MG63 (cell line): ENCODE results near the gene PTPRA. TPM values are rescaled to one million over a fixed set of nuclear protein-coding genes. Genes with fewer than 3 reads are reported as not detected.
A peak's percentile ranks its signal among the peaks of the same experiment; 100 is the strongest.

Experiments
- DNase-seq: peaks from one replicate; pipeline ENCODE4 v3.0.0-alpha.2; 2020
- H3K27me3 ChIP-seq: fragments of 250-450 bp; sonication (Bioruptor Pico); 2 replicates; pipeline ENCODE4 v1.5.1; 2020; ENCODE audit warnings: mild to moderate bottlenecking, moderate library complexity
- H3K36me3 ChIP-seq: fragments of 250-450 bp; sonication (Bioruptor Pico); 2 replicates; pipeline ENCODE4 v1.5.1; 2020; ENCODE audit warnings: mild to moderate bottlenecking, moderate library complexity
- H3K4me3 ChIP-seq: fragments of 250-450 bp; sonication (Bioruptor Pico); 2 replicates; pipeline ENCODE4 v1.5.1; 2020; ENCODE audit warnings: mild to moderate bottlenecking, moderate library complexity
- H3K9me3 ChIP-seq: fragments of 250-450 bp; sonication (Bioruptor Pico); 2 replicates; pipeline ENCODE4 v1.5.1; 2020; ENCODE audit warnings: mild to moderate bottlenecking, moderate library complexity
- total RNA-seq: library from RNA; depleted of rRNA; stranded (reverse); fragments of >200 nt; shearing (Covaris generic); gene quantifications from 2 replicates; pipeline ENCODE4 v1.2.3, GENCODE V29; 2014; ENCODE audit warnings: low replicate concordance

PTPRA gene
- total RNA-seq, 1 experiment from 2014 or later, result 8.8 TPM

DNA sequence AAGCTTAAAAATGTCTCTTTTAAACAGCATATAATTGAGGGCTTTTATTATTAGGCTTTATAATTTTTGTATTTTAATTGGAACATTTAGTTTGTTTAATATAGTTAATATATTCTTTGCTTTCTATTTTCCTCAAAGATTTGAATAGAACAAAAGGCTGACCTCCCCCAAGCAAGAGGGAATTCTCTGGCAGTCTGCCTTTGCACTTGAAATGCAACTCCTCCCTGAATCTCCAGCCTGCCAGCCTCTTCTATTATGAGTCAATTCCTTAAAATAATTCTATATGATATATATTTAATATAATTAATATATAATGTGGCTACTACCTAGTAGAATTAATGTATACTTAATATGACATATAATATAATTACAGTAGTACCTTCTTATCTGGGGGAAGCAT, 69.2 kb downstream of the PTPRA start:
- peak; percentile 19 for DNase-seq

DNA sequence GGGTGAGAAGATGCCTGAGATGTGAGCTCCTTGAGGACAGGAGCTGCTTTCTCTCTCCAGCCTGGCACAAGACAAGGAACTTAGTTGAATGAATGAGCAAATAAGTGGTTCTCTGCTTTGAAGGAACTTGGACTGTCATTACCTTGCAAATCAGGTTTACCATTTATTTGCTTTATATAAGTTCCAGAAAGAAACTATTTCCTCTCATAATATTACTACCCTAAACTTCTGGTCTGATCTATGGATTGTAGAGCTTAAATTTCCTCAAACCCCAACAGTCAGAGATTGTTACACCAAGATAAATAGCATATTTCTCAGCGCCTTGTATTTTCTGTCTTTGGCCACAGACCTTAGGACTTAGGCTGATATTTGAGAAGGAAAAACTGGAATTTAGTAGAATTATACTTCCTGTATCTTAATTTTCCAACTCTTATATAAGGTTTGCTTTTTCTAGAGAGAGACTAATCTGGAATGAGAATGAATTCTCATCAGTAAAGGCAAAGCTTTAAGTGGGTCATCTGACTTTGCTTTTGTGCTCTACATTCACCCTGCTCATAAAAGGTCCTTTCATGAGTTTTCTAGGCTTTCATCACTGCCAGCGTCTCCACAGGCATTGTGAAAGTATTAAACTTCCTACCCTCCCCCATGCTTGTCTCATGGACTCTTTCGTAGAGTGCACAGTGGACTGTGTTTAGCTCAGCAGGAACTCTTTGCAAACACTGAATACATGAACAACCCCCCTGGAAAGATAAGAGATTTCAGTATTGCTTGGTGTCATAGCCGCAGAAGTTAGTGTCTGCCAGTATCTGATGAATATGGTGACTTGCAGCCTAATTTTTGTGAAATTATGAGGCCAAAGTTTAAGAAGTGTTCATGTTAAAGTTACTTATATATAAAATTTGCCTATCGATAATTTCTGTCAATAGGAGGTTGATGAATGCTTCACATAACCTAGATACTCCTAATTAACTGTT, 74.0 kb downstream of the PTPRA start:
- H3K27me3 ChIP-seq, result no peaks in the 10 kb centered on the region
- H3K9me3 ChIP-seq, result no peaks in the 10 kb centered on the region
- no peaks in the 10 kb centered on the region for H3K36me3 ChIP-seq
- DNase-seq, result no peak
- no peak overlapping the region for H3K4me3 ChIP-seq

More for the DNA sequence above, 69.2 kb downstream of the PTPRA start:
- H3K9me3 ChIP-seq, result no peaks in the 10 kb centered on the region
- no peaks in the 10 kb centered on the region for H3K27me3 ChIP-seq
- H3K4me3 ChIP-seq, result no peak overlapping the region
- H3K36me3 ChIP-seq, result no peaks in the 10 kb centered on the region

DNA sequence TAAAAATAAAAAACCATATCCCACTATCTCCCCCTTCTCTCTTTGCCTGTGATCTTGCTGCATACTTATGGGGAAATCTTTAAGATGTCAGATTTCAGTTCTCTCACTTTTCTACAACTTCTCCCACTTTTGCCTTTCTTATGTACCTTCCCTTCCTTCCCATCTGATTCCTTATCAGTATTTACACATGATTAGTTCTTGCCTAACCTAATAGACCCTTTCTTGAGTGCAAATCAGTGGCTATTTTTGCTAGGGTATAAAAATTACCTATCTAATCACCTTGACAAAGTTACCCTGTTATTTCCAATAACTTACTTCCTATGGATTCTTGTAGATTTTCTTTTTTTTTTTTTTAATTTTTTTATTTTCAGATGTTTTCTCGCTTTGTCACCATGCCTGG, 75.7 kb downstream of the PTPRA start:
- no peak for DNase-seq
- H3K36me3 ChIP-seq, result no peaks in the 10 kb centered on the region
- no peaks in the 10 kb centered on the region for H3K9me3 ChIP-seq
- H3K27me3 ChIP-seq, result no peaks in the 10 kb centered on the region
- no peak overlapping the region for H3K4me3 ChIP-seq

DNA sequence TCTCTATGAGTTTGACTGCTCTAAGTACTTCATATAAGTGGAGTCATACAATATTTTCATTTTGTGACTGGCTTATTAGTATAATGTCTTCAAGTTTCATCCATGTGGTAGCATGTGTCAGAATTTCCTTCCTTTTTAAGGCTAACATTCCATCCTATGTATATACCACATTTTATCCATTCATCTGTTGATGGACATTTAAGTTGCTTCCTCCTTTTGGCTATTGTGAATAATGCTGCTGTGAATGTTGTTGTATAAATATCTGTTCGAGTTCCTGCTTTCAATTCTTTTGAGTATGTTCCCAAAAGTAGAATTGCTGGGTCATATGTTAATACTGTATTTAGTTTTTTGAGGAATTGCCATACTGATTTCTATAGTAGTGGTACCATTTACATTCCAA, 79.5 kb downstream of the PTPRA start:
- Histone ChIP-seq H3K4me3 (no peak overlapping the region), H3K36me3 (no peaks in the 10 kb centered on the region), H3K27me3 (no peaks in the 10 kb centered on the region), H3K9me3 (no peaks in the 10 kb centered on the region)
- DNase-seq, result no peak

DNA sequence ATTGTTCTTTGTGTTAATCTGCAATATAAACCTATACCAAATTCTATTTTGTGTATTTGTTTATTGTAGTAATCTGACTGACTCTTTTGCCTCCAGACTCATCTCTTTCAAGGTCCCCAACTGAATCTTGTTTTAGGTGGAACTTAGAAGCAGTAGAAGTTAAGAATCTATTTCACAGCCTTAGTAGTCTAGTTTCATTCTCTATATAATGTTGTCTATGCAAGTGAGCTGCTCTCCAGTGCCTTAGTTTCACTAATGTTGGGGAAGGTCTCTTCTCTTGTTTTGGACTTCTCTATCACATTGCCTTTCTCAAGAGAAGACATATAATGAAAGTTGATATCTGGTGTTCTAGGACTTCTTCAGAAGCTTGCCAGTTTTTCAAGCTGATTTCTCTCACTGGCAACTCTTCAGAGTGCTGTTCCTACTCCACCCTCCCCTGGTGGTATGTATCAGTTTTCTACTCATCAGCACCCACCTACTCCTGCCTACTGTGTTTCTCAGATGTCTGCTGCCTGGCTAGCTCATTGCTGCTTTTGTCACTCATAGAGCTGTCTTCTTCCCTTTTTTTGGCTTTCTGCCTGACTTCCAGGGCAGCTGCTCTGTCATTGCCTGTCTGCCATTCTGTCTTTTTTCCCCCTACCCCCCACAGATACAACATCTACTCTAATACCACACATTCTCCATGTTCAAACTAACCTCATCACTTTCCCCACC, 82.1 kb downstream of the PTPRA start:
- no peak for DNase-seq
- H3K4me3 ChIP-seq, result no peak overlapping the region
- no peaks in the 10 kb centered on the region for H3K27me3 ChIP-seq
- no peaks in the 10 kb centered on the region for H3K36me3 ChIP-seq
- H3K9me3 ChIP-seq, result no peaks in the 10 kb centered on the region

DNA sequence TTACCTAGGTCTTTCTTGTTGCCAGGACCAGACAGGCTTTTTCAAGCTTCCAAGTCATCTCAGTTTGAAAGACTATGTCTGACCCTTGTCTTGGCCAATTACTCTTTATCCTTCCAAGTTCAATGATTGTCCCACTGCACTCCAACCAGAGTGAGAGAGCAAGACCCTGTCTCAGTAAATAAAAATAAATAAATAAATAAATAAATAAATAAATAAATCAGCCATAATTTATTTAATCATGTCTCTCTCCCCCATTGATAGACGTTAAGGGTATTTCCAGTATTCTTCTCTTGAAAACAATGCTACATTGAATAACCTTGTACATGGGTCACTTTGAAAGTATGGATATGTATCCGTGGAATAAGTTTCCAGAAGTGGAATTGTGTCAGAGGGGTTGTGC, 83.2 kb downstream of the PTPRA start:
- no peaks in the 10 kb centered on the region for H3K9me3 ChIP-seq
- no peak overlapping the region for H3K4me3 ChIP-seq
- no peaks in the 10 kb centered on the region for H3K36me3 ChIP-seq
- H3K27me3 ChIP-seq, result no peaks in the 10 kb centered on the region
- no peak for DNase-seq

DNA sequence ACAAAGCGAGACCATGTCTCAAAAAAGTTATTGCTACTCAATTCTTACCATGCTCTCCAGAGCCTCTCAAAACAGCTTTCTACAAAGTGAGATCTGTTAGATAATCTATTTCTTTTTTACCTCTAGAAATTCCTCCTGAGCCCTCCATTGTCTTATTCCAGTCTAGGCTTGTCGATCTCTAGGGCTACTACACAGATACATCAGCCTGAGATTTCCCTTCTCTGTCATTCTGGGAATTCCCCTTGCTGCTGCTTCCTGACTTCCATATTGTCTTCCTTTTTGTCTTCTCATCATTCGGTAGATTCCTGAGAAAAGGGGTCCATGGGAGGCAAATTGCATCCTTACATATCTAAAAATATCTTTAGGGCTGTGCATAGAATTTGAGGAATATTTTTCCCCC, 94.6 kb downstream of the PTPRA start:
- no peak overlapping the region for H3K4me3 ChIP-seq
- H3K9me3 ChIP-seq, result no peaks in the 10 kb centered on the region
- no peaks in the 10 kb centered on the region for H3K27me3 ChIP-seq
- H3K36me3 ChIP-seq, result no peaks in the 10 kb centered on the region; the same call in 1 of the 2 replicates
- no peak for DNase-seq

DNA sequence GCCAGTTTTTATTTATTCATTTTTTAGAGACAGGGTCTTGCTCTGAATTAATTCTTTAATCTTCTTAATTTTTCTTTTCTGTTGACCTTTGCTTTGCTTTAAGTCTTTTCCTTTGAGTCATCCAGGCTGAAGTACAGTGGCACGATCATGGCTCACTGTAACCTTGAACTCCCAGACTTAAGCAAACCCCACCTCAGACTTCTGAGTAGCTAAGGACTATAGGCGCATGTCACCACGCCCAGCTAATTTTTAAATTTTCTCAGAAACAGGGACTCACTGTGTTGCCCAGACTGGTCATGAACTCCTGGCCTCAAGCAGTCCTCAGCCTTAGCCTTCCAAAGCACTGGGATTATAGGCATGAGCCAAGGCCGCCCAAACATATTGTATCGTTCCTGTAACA, 98.8 kb downstream of the PTPRA start:
- DNase-seq, result no peak
- Histone ChIP-seq H3K4me3 (no peak overlapping the region), H3K36me3 (no peaks in the 10 kb centered on the region), H3K27me3 (no peaks in the 10 kb centered on the region), H3K9me3 (no peaks in the 10 kb centered on the region)

DNA sequence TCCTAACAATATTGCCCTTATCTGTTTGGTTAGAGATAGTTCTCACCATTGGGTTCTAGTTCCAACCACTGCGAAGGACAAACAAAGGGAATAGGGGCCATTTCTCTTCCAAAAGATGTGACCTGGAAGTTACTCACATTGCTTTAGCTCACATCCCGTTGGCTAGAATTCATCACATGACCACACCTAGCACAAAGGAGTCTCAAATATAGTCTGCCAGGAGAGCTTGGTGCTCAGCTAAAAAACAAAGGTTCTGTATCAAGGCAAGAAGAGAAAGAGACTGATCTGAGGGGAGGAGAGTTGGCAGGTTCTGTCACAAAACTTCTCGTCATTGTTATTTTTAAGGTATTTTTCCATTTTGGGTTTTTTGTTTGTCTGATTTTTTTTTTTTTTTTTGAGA, 100.3 kb downstream of the PTPRA start:
- Histone ChIP-seq H3K36me3 (no peaks in the 10 kb centered on the region), H3K27me3 (no peaks in the 10 kb centered on the region), H3K9me3 (no peaks in the 10 kb centered on the region), H3K4me3 (no peak overlapping the region)
- DNase-seq, result no peak

DNA sequence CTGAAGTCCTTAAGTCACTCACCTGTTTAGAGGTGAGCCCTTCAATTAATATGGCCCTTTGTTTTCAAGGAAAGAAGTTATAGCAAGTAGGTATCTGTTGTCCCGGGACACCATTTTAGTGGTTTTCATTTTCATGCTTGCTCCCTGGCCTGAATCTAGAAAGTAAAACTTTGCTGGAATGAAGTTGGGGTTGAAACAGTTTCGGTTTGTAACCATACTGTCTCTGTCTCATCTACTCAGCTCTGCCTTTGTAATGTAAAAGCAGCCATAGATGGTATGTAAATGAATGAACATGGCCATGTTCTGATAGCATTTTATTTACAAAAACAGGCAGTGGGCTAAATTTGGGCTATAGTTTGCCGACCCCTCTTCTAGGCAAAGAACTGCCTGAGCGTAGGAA, 105.2 kb downstream of the PTPRA start:
- no peaks in the 10 kb centered on the region for H3K36me3 ChIP-seq
- no peak overlapping the region for H3K4me3 ChIP-seq
- DNase-seq, result no peak
- no peaks in the 10 kb centered on the region for H3K27me3 ChIP-seq
- H3K9me3 ChIP-seq, result no peaks in the 10 kb centered on the region

DNA sequence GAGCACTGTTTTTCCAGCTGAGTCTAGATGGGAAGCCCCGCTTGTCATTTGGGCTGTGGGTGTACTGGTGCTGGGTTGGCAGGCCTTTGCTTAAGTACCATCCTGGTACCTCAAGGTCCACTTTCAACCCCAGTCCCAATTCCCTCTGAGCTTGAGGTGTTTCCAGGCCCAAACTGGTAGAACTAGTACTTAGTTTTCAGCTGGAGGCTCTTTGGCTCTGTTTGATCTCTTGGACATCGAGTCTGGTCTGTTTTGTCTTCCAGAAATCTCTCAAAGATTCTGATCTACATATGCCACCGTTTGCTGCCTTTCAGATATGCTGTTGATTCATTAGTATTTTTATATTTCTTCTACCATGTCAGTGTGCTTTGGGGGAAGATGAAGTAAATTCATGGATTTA, 108.4 kb downstream of the PTPRA start:
- Histone ChIP-seq H3K27me3 (no peaks in the 10 kb centered on the region), H3K4me3 (no peak overlapping the region), H3K9me3 (no peaks in the 10 kb centered on the region), H3K36me3 (no peaks in the 10 kb centered on the region)
- DNase-seq, result no peak

DNA sequence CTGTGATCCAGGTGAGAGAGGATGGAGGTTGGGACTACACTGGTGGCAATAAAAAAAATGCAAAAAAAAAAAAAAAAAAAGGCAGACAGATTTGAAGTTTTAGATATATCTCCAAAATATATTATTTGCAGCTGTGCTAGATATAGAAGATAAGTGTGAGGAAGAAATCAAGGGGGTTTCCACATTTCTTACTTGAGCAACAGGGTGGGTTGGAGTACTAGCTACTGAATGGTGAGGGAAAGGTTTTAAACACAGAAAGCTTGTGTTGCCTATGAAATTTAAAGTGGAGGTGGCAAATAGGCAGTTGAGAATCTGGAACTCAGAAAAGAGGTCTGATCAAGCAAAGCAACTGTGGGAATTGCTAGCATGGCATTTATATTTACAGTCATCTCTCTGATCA, 110.2 kb downstream of the PTPRA start:
- H3K9me3 ChIP-seq, result no peaks in the 10 kb centered on the region
- no peaks in the 10 kb centered on the region for H3K27me3 ChIP-seq
- H3K4me3 ChIP-seq, result no peak overlapping the region
- no peak for DNase-seq
- H3K36me3 ChIP-seq, result no peaks in the 10 kb centered on the region; the same call in none of the 2 replicates

DNA sequence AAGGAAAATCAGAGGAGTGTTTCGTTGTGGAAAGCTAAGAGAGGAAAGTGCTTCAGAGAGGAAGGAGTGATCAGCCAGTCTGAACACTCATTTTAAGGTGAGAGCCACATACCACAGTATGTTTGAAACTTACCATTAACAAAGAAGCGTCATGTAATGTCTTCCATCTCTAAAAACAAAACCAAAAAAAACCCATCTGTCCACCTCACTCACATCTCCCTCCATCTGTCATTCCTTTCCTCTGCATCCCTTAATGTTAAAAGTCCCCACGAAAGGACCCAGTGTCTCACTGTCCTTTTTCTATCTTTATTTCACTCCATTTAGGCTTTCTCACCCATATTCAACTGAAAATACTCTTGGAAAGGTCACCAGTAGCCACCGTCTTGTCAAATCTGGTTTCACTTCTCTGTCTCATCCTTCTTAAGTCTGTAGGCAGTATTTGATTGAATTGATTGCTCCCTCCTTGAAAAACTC, 110.8 kb downstream of the PTPRA start:
- DNase-seq, result no peak
- H3K9me3 ChIP-seq, result no peaks in the 10 kb centered on the region
- H3K36me3 ChIP-seq, result peaks cover 2% of the 10 kb centered on the region
- H3K4me3 ChIP-seq, result no peak overlapping the region
- H3K27me3 ChIP-seq, result no peaks in the 10 kb centered on the region

DNA sequence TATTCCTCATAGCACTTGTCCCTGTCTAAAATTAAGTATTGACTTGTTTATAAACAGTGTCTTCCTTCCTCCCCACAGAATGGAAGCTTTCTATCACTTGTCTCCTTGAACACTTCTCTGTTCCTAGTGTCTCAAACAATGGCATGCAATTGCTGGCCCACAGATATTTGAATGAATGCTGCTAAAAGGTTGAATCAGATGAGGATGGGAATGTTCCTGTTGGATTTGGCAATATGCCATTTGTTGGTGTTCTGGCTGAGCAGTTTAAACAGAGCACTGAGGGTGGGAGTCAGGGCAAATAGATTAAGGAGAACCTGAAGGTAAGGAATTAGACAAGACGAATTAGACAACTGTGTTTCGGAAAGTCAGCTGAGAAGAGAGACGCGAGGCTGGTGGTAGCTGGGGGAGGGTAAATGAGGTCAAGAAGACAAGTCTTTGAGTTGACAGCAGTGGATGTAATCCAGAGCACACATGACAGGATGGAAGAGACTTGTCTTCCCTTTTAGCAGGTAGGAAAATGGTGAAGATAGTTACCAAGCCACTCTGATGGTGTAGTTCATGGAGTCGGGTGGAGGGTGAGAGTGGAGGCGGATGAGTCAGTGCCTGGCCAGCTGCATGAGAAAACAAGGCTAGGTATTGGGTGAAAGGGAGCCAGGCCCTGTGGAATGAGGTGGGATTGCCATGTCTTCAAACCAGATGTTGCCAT, 111.8 kb downstream of the PTPRA start:
- no peaks in the 10 kb centered on the region for H3K27me3 ChIP-seq
- H3K4me3 ChIP-seq, result no peak overlapping the region
- H3K9me3 ChIP-seq, result no peaks in the 10 kb centered on the region
- DNase-seq, result peak; percentile 58
- peaks cover 2% of the 10 kb centered on the region for H3K36me3 ChIP-seq

DNA sequence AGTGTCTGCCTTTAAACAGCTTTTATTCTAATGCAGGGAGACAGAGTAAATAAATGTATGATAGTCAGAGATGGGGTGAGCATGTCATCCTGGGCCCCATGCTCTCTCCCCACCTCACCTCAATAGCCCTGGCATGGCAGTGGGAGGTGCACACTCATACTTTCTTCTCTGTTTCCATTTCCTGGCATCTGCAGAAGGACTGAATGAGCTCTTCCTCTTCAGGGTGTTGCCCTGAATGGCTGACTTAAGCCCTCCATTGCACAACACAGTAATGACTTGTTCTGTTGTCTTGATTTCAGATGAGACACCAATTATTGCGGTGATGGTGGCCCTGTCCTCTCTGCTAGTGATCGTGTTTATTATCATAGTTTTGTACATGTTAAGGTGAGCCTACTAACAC, 113.2 kb downstream of the PTPRA start:
- no peak for DNase-seq
- Histone ChIP-seq H3K27me3 (no peaks in the 10 kb centered on the region), H3K36me3 (peaks cover 2% of the 10 kb centered on the region), H3K4me3 (no peak overlapping the region), H3K9me3 (no peaks in the 10 kb centered on the region)

DNA sequence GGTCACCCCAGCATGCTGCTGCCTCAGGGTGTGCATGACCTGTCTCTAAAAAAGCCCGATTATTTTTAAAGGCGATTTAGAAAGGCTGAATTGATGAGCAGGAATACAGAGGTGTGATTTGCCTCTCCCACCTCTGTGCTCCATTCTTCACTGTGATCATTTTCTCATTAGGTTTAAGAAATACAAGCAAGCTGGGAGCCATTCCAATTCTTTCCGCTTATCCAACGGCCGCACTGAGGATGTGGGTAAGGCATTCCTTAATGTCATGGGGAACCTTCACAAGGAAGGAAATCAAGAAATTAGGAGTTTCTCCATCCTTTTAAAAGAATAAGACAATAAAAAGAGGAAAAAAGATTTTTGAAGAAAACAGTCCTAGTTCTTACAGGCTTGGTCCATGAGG, 114.6 kb downstream of the PTPRA start:
- no peaks in the 10 kb centered on the region for H3K9me3 ChIP-seq
- H3K4me3 ChIP-seq, result no peak overlapping the region
- H3K27me3 ChIP-seq, result no peaks in the 10 kb centered on the region
- no peak for DNase-seq
- peaks cover 2% of the 10 kb centered on the region for H3K36me3 ChIP-seq

DNA sequence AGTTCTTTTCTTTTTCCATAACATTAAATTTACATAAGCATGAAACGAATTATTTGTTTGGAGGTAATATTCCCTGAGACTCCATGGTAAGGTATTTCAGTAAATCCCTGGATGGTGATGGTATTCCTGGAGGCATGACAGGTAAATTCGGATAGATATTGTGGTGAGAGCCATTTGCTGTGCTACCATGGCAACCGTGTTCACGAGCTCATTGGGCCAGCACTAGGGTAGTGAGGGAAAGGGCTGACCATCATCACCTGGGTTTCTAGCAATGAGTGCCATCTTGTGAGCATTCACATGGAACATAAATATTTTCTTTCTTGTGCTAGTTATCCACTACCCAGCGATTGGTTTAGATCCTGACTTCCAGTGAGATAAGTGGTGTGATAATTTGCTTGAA, 118.3 kb downstream of the PTPRA start:
- Histone ChIP-seq H3K4me3 (no peak overlapping the region), H3K9me3 (no peaks in the 10 kb centered on the region), H3K27me3 (no peaks in the 10 kb centered on the region), H3K36me3 (peaks cover 2% of the 10 kb centered on the region)
- DNase-seq, result no peak
